GM10847 (cell line): ENCODE measurements around the gene GAL3ST1.

Experiments
- POLR2A ChIP-seq: IDR thresholded peaks from 2 replicates; pipeline ENCODE4 v1.6.1; 2011; ENCODE audit not compliant: insufficient read length; ENCODE audit errors: extremely low read depth

Gene GAL3ST1

DNA sequence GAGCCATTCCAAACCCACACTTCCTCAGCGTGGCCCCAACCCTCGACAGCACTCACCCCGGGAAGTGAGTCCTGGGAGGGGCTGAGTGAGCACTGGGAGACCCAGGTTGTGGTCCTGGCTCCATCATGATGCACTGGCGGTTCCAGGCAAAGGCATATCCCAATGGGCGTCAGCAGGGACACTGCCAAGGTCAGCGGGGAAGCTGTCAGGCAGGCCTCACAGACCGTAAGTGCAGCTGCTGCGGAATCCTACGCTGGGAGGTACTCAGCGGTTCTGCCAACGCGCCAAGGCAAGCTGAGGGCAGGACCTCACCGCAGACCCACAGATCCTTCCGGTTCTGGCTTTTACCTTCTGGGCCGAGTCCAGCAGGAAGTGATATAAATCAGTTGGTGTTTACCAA lies 1.4 kb upstream of the GAL3ST1 start:
- no peak for TF ChIP-seq POLR2A

DNA sequence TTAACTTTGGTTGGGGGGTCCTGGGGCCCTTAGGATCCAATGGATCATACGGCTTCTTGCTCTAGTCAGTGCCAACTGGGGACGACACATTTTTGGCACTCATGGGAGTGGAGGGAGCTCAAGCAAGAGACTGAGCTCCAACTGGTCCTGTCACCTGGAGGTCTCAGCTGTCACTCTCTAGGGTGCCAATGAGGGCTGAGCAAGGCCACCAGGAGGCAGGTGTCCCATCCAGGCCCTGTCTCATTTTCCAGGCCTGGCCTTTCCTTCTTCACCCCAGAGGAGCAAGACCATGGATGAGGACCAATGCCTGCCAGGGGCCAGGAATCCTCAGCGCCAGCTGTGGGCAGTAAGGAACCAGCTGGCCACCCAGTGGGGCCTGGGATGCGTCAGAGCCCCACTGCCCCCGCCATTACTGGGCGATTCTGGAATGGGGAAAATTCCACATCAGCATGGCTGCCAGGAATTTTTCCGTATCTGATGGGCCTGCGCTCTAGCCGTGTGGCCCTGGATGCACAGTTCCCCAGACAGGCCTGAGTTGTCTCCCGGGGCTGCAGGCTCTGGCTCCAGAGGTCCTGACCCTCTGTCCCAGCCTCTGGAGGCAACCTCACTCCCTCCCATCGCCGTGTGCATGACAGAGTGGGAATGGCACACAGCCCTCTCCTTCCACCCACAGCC lies 669 bp upstream of the GAL3ST1 start:
- TF ChIP-seq POLR2A = no peak

DNA sequence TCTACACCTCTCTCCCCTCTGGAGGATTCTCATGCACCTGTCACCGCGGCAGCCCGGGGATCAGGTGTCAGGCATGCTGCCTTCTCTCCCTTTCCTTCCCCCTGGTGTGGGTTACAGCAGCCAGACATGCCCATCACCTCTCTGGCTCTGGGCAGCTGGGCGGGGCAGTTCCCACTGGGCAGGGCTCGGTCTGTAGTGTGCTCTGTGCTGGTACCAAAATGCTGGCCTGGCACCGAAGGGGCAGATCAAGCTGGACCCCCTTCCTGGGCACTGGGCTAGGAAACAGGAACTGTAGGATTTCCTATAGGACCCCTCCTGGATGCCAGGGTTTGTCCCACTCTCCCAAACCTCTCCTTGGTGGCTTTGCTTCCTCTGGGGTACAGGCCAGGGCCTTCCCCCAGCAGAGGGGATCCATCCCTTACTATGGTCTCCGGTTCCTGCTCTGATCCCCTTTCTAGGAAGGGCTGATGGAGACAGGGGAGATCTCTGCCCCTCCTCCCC lies 821 bp downstream of the GAL3ST1 start:
- TF ChIP-seq POLR2A = no peak

DNA sequence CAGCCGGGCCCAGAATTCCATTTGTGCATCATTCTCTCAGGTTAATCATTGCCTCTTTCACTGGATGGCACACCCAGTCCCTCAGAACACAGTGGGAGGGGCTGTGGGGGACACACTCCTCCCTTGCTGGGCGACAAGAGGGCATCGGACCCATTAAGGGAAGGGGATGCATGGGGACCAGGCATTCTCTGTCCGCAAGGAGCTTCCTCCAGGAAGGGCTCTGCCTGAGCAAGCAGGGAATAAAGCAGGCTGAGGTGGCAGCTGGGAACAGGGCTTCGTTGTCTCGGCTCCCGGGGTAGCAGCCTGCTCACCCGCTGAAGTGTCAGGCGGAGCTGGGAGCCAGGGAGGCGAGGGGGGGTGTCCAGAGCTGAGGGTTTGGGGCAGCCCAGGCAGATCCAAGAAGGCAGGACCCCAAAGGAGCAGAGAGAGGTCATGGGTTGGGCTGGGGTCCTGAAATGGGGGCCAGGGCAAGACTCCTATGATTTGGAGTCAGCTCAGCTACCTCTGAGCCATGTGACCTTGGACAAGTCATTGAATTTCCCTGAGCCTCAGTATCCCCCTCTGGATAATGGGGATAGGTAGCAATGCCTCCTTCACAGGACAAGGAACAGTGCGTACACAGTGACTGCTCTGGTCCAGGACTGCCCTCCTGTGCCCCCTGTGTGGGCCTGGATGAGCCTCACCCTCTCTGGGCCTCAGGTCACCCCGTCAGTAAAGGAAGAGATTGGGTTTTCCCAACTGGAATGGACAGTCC lies 1.4 kb downstream of the GAL3ST1 start:
- no peak for TF ChIP-seq POLR2A

GRCh38 chr22:30572210-30572609 lies 2.3 kb downstream of the GAL3ST1 start:
- TF ChIP-seq POLR2A = no peak

DNA sequence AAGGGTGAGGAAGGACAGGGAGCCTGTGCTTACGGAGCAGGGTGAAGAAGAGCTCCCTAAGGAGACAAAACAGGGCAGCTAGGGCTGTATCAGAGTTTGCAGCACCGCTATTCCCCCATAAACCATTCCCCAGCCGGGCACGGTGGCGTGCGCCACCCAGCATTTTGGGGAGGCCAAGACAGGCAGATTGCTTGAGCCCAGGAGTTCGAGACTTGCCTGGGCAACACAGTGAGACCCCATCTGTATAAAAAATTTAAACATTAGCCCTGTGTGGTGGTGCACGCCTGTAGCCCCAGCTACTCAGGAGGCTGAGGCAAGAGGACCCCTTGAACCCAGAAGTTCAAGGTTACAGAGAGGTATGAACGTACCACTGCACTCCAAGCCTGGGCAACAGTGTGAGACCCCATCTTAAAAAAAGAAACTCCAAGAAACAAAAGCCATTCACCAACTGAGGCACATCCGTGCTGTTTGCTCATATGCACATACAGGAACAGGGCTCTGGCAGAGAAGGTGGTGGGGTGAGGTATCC lies 4.7 kb downstream of the GAL3ST1 start:
- TF ChIP-seq POLR2A = no peak

DNA sequence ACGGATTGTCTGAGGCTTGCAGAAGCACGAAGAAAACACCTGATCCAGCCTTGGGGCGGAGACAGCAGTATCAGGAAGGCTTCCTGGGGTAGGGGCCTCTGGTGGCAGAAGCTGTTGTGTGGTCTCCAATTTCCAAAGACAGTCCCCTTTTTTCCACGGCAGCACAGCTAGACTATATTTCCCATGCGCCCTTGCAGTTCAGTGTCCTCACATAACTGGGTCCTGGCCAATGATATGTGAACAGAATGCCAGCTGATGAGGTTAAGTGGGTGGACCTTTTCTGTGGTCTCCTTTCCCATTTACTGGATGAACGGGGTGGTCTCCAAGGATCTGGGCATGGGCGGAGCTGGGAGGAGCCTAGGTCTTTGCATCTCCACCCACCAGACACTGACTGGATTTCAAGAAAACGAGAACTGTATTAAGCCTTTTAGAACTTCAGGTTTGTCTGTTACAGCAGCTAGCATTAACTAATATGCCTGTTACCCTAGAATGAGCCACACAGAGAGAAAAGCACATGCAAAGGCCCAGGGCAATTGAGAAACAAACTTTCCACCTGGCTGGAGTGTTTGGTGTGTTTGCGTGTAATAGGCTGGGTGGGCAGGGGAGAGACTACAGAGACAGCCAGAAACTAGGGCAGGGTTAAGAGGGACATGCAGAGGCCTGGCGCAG lies 6.2 kb downstream of the GAL3ST1 start:
- TF ChIP-seq POLR2A = no peak

DNA sequence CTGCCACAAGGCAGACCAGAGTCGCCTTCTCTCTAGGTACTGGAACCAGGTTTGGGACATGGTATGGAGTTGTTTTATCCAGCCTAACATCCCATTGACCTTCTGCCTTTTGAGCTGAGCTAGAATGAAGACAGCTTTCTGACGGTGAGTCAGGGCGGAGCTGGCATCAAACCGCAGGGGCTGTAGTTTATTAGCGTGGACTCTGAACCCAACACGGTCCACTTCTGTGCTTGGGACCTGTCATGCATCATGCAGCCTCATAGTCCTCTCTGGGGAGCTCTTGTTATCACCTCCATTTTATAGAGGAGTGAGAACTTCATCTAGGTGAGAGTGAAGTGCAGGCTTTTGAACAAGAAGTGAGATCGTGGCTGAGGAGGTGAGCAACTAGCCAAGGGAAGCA lies 8.3 kb downstream of the GAL3ST1 start:
- TF ChIP-seq POLR2A = no peak

GRCh38 chr22:30565341-30565740 lies 9.1 kb downstream of the GAL3ST1 start:
- no peak for TF ChIP-seq POLR2A

DNA sequence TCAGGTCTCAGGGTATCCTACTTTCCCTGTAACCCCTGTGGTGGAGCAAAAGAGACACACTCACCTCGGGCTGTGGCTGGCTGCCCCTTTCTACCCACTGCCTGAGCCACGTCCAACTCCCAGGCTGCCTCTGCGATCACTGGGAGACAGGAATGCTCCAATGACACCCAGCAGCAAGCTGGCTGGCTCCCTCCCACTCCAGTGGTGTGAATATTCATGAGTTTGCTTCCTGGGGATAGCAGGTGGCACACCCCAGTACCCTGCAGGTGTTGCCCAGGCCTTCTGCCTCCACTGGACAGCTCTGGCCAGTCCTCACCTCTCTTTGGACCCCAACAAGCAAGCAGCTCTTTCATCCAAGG lies 9.7 kb downstream of the GAL3ST1 start:
- TF ChIP-seq POLR2A = no peak

DNA sequence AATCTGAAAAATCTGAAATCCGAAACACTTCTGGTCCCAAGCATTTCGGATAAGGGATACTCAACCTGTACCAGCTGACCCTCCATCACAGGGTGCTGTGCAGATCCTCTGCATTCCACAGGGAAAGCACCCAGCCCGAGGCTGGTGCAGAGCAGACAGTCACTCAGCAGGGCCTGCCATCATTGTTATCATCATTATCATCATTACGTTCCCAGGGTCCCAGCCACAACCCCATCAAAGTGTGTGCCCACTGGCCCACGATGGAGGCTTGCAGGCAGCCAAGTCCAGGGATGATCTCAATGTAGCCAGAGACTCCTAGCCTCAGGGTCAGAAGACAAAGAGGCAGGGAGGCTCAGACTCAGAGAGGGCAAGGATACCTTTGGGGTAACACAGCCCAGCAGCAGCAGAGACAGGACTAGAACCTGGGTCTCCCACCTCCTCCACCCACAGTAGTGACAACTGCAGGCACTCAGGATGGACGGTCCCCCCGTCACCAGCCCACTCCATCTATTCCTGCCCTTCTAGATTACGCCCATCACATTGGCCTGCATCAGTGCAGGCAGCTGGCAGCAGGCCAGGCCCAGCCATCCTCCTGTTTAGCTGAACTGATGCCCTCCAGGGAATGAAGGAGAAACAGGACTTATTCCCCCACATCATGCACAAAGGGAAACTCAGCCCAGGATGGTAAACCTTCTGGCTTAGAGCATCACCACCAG lies 10.3 kb downstream of the GAL3ST1 start:
- TF ChIP-seq POLR2A = no peak

DNA sequence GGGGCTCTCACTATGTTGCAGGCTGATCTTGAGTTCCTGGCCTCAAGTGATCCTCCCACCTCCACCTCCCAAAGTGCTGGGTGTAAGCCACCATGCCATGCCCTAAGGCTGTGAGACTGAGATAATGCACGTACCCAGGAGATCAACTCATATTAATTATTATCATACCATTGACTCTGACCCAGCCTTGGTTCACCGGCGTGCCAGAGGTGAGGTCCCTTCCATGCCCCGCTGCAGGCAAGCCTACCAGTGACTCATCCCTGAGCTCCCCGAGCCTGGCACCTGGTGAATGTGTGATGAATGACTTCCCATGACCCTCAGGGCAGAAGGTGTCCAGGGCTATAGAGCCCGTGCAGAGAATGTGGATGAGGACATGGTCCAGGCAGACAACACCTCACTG lies 12.1 kb downstream of the GAL3ST1 start:
- TF ChIP-seq POLR2A = no peak

DNA sequence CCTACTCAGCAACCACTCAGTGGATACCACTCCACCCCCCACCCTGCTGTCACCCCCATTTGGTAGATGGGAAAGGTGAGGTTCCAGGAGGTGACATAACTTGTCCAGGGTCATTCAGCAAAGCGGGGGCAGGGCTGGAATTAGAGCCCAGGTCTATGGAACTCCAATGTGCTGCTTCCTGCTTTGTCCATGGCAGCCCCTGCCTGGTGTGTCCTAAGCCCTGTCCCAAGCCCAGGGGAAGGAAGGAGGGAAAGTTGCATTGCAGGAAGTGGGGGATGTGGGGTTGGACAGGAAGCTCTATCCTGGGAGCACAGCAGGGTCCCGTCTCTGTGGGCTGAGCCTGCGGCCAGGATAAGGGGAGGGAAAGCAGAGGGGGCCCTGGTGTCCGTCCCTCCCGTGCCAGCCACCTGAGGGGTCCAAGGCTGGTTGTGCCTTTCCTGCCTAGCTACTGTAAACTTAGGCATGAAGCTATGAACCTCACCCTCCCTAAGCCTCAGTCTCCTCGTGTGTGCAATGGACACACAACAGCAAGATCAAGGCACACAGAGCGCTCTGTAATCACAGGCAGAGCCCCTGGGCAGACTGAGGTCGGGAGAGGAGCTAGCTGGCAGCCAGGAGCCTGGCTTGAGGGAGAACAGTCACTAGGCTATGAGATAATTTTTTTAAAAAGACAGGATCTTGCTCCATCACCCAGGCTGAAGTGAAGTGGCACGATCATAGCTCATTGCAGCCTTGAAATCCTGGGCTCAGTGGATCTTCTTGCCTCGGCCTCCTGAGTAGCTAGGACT lies 12.9 kb downstream of the GAL3ST1 start:
- TF ChIP-seq POLR2A = no peak

- no peak for TF ChIP-seq POLR2A
These were observed 14.6 kb downstream of the GAL3ST1 start for GRCh38 chr22:30559889-30560288.
